ENCODE measurements around the gene FECH. TPM values are rescaled to one million over a fixed set of nuclear protein-coding genes. Genes with fewer than 3 reads are reported as not detected.
"Not testable (repeated sequence)": the region's sequence is repeated elsewhere in the genome, so short reads cannot be mapped to it uniquely, and the experiment has no call there.

The FECH gene
- polyA plus RNA-seq, 3 donors = 9.7 to 23.3 (median 9.9) TPM

DNA sequence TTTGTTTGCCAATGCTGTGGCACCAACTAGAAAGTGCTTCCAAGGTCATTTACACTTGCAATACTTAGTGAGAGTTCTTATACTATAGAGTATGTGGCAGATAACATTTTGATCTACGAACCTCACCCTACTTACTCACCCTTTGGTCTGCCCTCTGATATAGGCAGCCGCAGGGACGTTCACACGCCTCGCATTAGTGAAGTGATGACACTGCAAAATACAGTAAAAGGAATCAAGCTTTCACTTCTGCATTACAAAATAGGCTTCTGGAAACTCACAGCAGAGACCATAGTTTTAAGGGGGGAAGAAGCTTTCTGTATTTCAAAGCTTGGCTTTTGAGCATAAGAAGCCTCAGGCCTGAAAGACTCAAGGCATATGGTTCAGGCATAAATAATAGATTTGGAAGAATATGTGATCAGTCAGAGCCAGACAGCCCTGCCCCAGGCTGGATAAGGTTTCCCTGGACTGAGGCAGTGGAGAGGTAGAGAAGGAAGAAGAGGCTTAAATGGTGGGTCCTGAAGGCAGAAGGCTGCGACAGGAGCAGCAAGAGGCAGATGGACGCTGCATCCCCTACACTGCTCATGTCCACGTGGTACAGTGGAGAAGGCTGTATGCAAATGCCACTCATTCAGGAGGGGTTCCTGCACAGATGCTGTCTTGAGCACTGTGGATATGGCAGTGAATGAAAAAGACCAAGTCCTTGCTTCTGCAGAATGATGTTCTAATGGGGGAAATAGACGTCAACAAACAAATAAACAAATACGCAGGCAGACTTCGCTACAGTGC is 63.1 kb downstream of the FECH start:
- H3K4me2 ChIP-seq (replicated peaks; ENCODE audit: extremely low read depth, low read length, poor library complexity, severe bottlenecking) = peak overlapping the region; percentile 65
- WGBS (ENCODE audit: insufficient coverage) = 55% methylated on average over 5 of the region's 11 CpGs
- intact Hi-C loops (cut with micrococcal nuclease) = no loop called here
- Mint-ChIP-seq H3K36me3 (peaks cover 0 to 3% of the 10 kb centered on the region in 2 donors), H3K27me3 (ENCODE audit: low read depth in 3 of 3) (peaks cover 3 to 11% (median 4%) of the 10 kb centered on the region in 3 donors), H3K4me3 (no peak overlapping the region), H3K9me3 (peaks cover 0 to 6% (median 3%) of the 10 kb centered on the region in 7 donors), H3K27ac (peak overlapping the region; percentile 78 to 94 (median 88)), H3K4me1 (peaks cover 29% of the 10 kb centered on the region)
- peak; percentile 72 to 81 (median 79) for DNase-seq
- peak overlapping the region; percentile 46 for H2AFZ ChIP-seq (ENCODE audit: insufficient read depth, low read depth, low read length, poor library complexity, severe bottlenecking)
- no peaks in the 10 kb centered on the region for H3K36me3 ChIP-seq (replicated peaks in 1 of 2; ENCODE audit: control insufficient read depth in 1 of 2, insufficient read depth in 2 of 2, low read length in 2 of 2)
- peak overlapping the region; percentile 34 to 85 for H3K27ac ChIP-seq (ENCODE audit: low read depth in 1 of 2, low read length in 2 of 2)
- peak overlapping the region in 1 of 3 experiments; percentile 46 for H3K4me3 ChIP-seq (replicated peaks in 1 of 3; ENCODE audit: low read depth in 2 of 3, low read length in 3 of 3)
- no peaks in the 10 kb centered on the region for H3K79me2 ChIP-seq (ENCODE audit: insufficient read depth, low read length)
- H3K4me1 ChIP-seq (ENCODE audit: control insufficient read depth in 1 of 2, insufficient read depth in 2 of 2, low read length in 2 of 2) = peaks cover 29 to 30% of the 10 kb centered on the region in 2 donors
- H3K9ac ChIP-seq (ENCODE audit: insufficient read depth, low read length, poor library complexity, severe bottlenecking) = peak overlapping the region; percentile 37
- TF ChIP-seq, protein P1, sequence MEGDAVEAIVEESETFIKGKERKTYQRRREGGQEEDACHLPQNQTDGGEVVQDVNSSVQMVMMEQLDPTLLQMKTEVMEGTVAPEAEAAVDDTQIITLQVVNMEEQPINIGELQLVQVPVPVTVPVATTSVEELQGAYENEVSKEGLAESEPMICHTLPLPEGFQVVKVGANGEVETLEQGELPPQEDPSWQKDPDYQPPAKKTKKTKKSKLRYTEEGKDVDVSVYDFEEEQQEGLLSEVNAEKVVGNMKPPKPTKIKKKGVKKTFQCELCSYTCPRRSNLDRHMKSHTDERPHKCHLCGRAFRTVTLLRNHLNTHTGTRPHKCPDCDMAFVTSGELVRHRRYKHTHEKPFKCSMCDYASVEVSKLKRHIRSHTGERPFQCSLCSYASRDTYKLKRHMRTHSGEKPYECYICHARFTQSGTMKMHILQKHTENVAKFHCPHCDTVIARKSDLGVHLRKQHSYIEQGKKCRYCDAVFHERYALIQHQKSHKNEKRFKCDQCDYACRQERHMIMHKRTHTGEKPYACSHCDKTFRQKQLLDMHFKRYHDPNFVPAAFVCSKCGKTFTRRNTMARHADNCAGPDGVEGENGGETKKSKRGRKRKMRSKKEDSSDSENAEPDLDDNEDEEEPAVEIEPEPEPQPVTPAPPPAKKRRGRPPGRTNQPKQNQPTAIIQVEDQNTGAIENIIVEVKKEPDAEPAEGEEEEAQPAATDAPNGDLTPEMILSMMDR (IDR thresholded peaks at IDR 0.05) = no peak
- H4K20me1 ChIP-seq (ENCODE audit: insufficient read depth, low read length) = no peaks in the 10 kb centered on the region
- no peaks in the 10 kb centered on the region for H3K9me3 ChIP-seq (replicated peaks in 1 of 2; ENCODE audit: control insufficient read depth in 1 of 2, insufficient read depth in 1 of 2, low read length in 2 of 2)
- no peaks in the 10 kb centered on the region for H3K27me3 ChIP-seq (ENCODE audit: control insufficient read depth in 2 of 2, insufficient read depth in 2 of 2, low read length in 2 of 2)

- H3K9ac ChIP-seq (ENCODE audit: insufficient read depth, low read length, poor library complexity, severe bottlenecking); DNase-seq; H3K79me2 ChIP-seq (ENCODE audit: insufficient read depth, low read length); H3K9me3 Mint-ChIP-seq; H3K4me3 Mint-ChIP-seq; intact Hi-C loops (cut with micrococcal nuclease); H4K20me1 ChIP-seq (ENCODE audit: insufficient read depth, low read length); H3K36me3 ChIP-seq (replicated peaks in 1 of 2; ENCODE audit: control insufficient read depth in 1 of 2, insufficient read depth in 2 of 2, low read length in 2 of 2); H3K4me2 ChIP-seq (replicated peaks; ENCODE audit: extremely low read depth, low read length, poor library complexity, severe bottlenecking); H3K9me3 ChIP-seq (replicated peaks in 1 of 2; ENCODE audit: control insufficient read depth in 1 of 2, insufficient read depth in 1 of 2, low read length in 2 of 2); H3K4me3 ChIP-seq (replicated peaks in 1 of 3; ENCODE audit: low read depth in 2 of 3, low read length in 3 of 3); H3K27me3 ChIP-seq (ENCODE audit: control insufficient read depth in 2 of 2, insufficient read depth in 2 of 2, low read length in 2 of 2); H2AFZ ChIP-seq (ENCODE audit: insufficient read depth, low read depth, low read length, poor library complexity, severe bottlenecking); H3K36me3 Mint-ChIP-seq: not testable (repeated sequence)
- peak overlapping the region in 1 of 2 donors; percentile 85 for H3K27ac ChIP-seq (ENCODE audit: low read depth in 1 of 2, low read length in 2 of 2)
- Mint-ChIP-seq H3K4me1 (peaks cover 29% of the 10 kb centered on the region), H3K27ac (peak overlapping the region in 6 of 7 donors; percentile 11 to 92 (median 47)), H3K27me3 (ENCODE audit: low read depth in 3 of 3) (peaks cover 1 to 12% (median 4%) of the 10 kb centered on the region in 3 donors)
- peaks cover 29 to 30% of the 10 kb centered on the region in 2 donors for H3K4me1 ChIP-seq (ENCODE audit: control insufficient read depth in 1 of 2, insufficient read depth in 2 of 2, low read length in 2 of 2)
Observed at GRCh38 chr18:57522348-57522747, 64.2 kb downstream of the FECH start.
